ENCODE data around the gene RGS7. TPM values are rescaled to one million over a fixed set of nuclear protein-coding genes. Genes with fewer than 3 reads are reported as not detected.

The RGS7 gene
- total and polyA plus RNA-seq, 10 of the 15 experiments (the other 5 are each of a cell fraction or from before 2014, with no cell fraction given) = not detected

GRCh38 chr1:241140670-241141069 lies 216.3 kb downstream of the RGS7 start:
- SMC1A ChIA-PET (ENCODE audit: uncharacterized antibody, unreplicated experiment) = no interaction called here
- FAIRE-seq = no peak

GRCh38 chr1:241139047-241139446 lies 218.0 kb downstream of the RGS7 start:
- Histone ChIP-seq H3K4me1 (ENCODE audit: control insufficient read depth, insufficient read depth, low read length) (no peaks in the 10 kb centered on the region), H3K27me3 (replicated peaks in 1 of 2; ENCODE audit: control insufficient read depth in 2 of 2, insufficient read depth in 2 of 2, low read length in 1 of 2) (no peaks in the 10 kb centered on the region), H3K79me2 (ENCODE audit: control insufficient read depth, insufficient read depth, low read length) (no peaks in the 10 kb centered on the region), H3K4me3 (no peak overlapping the region), H3K9me3 (replicated peaks; ENCODE audit: control insufficient read depth, insufficient read depth, low read length) (no peaks in the 10 kb centered on the region), H2AFZ (ENCODE audit: control insufficient read depth, low read depth, low read length) (no peak overlapping the region), H3K4me2 (ENCODE audit: control insufficient read depth, insufficient read depth) (no peak overlapping the region), H4K20me1 (ENCODE audit: control insufficient read depth, insufficient read depth) (no peaks in the 10 kb centered on the region), H3K36me3 (ENCODE audit: control insufficient read depth in 2 of 2, insufficient read depth in 2 of 2, low read length in 1 of 2) (no peaks in the 10 kb centered on the region), H3K27ac (ENCODE audit: control insufficient read depth, insufficient read depth) (no peak overlapping the region), H3K9ac (ENCODE audit: control insufficient read depth, insufficient read depth, low read length) (no peak overlapping the region)
- TF ChIP-seq IRF5 (IDR thresholded peaks at IDR 0.05; ENCODE audit: borderline replicate concordance) (no peak), TARDBP (IDR thresholded peaks at IDR 0.05; ENCODE audit: borderline replicate concordance) (no peak)
- SMC1A ChIA-PET (ENCODE audit: uncharacterized antibody, unreplicated experiment) = no interaction called here
- FAIRE-seq (no peak), DNase-seq (ENCODE audit: low read depth, low spot score) (no peak), ATAC-seq (no peak)
- POLR2A ChIA-PET = no interaction called here
- RAD21 ChIA-PET (ENCODE audit: unreplicated experiment) = no interaction called here
- no TSS peak for BruUV-seq (replicated peaks)
- intact Hi-C loops (cut with micrococcal nuclease; ENCODE audit: unreplicated experiment) (no loop called here), in situ Hi-C loops (cut with MboI) (no loop called here)
- CTCF ChIA-PET = no interaction called here
- 0% methylated on average over 1 of the region's 1 CpG for WGBS (ENCODE audit: insufficient coverage, insufficient replicate concordance, low lambda C conversion rate, missing lambda C conversion rate)

More at GRCh38 chr1:241140670-241141069, 216.3 kb downstream of the RGS7 start:
- H2AFZ ChIP-seq (ENCODE audit: control insufficient read depth, low read depth, low read length) = no peak overlapping the region
- H3K9me3 ChIP-seq (replicated peaks; ENCODE audit: control insufficient read depth, insufficient read depth, low read length) = no peaks in the 10 kb centered on the region
- no peaks in the 10 kb centered on the region for H4K20me1 ChIP-seq (ENCODE audit: control insufficient read depth, insufficient read depth)
- H3K4me1 ChIP-seq (ENCODE audit: control insufficient read depth, insufficient read depth, low read length) = no peaks in the 10 kb centered on the region
- H3K9ac ChIP-seq (ENCODE audit: control insufficient read depth, insufficient read depth, low read length) = no peak overlapping the region
- DNase-seq (ENCODE audit: low read depth, low spot score) (no peak), ATAC-seq (no peak)
- no peaks in the 10 kb centered on the region for H3K27me3 ChIP-seq (replicated peaks in 1 of 2; ENCODE audit: control insufficient read depth in 2 of 2, insufficient read depth in 2 of 2, low read length in 1 of 2)
- H3K4me3 ChIP-seq = no peak overlapping the region
- H3K79me2 ChIP-seq (ENCODE audit: control insufficient read depth, insufficient read depth, low read length) = no peaks in the 10 kb centered on the region
- no peaks in the 10 kb centered on the region for H3K36me3 ChIP-seq (ENCODE audit: control insufficient read depth in 2 of 2, insufficient read depth in 2 of 2, low read length in 1 of 2)
- H3K27ac ChIP-seq (ENCODE audit: control insufficient read depth, insufficient read depth) = no peak overlapping the region
- BruUV-seq (replicated peaks) = no TSS peak
- CTCF ChIA-PET = no interaction called here
- POLR2A ChIA-PET = no interaction called here
- in situ Hi-C loops (cut with MboI) (no loop called here), intact Hi-C loops (cut with micrococcal nuclease; ENCODE audit: unreplicated experiment) (no loop called here)
- no peak overlapping the region for H3K4me2 ChIP-seq (ENCODE audit: control insufficient read depth, insufficient read depth)
- RAD21 ChIA-PET (ENCODE audit: unreplicated experiment) = no interaction called here
- TF ChIP-seq PAX5 (IDR thresholded peaks at IDR 0.05; ENCODE audit: borderline replicate concordance, low read depth, low read length) (no peak), CHD2 (IDR thresholded peaks at IDR 0.05; ENCODE audit: borderline replicate concordance, low read depth, low read length) (no peak), ZNF207 (IDR thresholded peaks at IDR 0.05; ENCODE audit: borderline replicate concordance) (no peak), SRF (IDR thresholded peaks at IDR 0.05; ENCODE audit: low read depth in 2 of 2, low read length in 2 of 2) (no peak), BHLHE40 (IDR thresholded peaks at IDR 0.05; ENCODE audit: borderline replicate concordance in 1 of 2, low read depth in 2 of 2, low read length in 1 of 2) (no peak), KLF5 (IDR thresholded peaks at IDR 0.05; ENCODE audit: partially characterized antibody) (no peak), EED (IDR thresholded peaks at IDR 0.05; ENCODE audit: low read depth) (no peak), SUPT20H (IDR thresholded peaks at IDR 0.05; ENCODE audit: borderline replicate concordance, control insufficient read depth, low read depth, low read length) (no peak), TAF1 (IDR thresholded peaks at IDR 0.05; ENCODE audit: borderline replicate concordance, low read depth, low read length) (no peak), BACH1 (IDR thresholded peaks at IDR 0.05; ENCODE audit: borderline replicate concordance) (no peak), NFXL1 (IDR thresholded peaks at IDR 0.05; ENCODE audit: borderline replicate concordance) (no peak)
- TF ChIP-seq, protein P1, sequence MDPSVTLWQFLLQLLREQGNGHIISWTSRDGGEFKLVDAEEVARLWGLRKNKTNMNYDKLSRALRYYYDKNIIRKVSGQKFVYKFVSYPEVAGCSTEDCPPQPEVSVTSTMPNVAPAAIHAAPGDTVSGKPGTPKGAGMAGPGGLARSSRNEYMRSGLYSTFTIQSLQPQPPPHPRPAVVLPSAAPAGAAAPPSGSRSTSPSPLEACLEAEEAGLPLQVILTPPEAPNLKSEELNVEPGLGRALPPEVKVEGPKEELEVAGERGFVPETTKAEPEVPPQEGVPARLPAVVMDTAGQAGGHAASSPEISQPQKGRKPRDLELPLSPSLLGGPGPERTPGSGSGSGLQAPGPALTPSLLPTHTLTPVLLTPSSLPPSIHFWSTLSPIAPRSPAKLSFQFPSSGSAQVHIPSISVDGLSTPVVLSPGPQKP (IDR thresholded peaks at IDR 0.05; ENCODE audit: low read depth, low read length) = no peak

Data from GM12878 (cell line).